ENCODE data around the gene RUNX1.

The RUNX1 gene

GRCh38 chr21:35021546-35021945, 27.6 kb downstream of the RUNX1 start (continued):
- no peak for TF ChIP-seq PATZ1 (CRISPR knock-in tag; IDR thresholded peaks at IDR 0.05; ENCODE audit: borderline replicate concordance)
- no peak for TF ChIP-seq ZNF8 (CRISPR knock-in tag; IDR thresholded peaks at IDR 0.05)
- TF ChIP-seq PPARA (CRISPR knock-in tag; IDR thresholded peaks at IDR 0.05; ENCODE audit: borderline replicate concordance), result no peak
- no peak for TF ChIP-seq GLIS3 (CRISPR knock-in tag; IDR thresholded peaks at IDR 0.05)
- no peak for TF ChIP-seq ZFP3 (CRISPR knock-in tag; IDR thresholded peaks at IDR 0.05)
- TF ChIP-seq ZNF565 (CRISPR knock-in tag; conservative IDR thresholded peaks at IDR 0.05; ENCODE audit: low read depth), result no peak
- no peak for TF ChIP-seq POU6F1 (CRISPR knock-in tag; IDR thresholded peaks at IDR 0.05; ENCODE audit: borderline replicate concordance, low read depth)
- no peak for TF ChIP-seq TCF4 (CRISPR knock-in tag; IDR thresholded peaks at IDR 0.05; ENCODE audit: borderline replicate concordance)
- TF ChIP-seq ZC3H10 (CRISPR knock-in tag; IDR thresholded peaks at IDR 0.05), result no peak
- TF ChIP-seq ESRRG (CRISPR knock-in tag; IDR thresholded peaks at IDR 0.05), result no peak
- TF ChIP-seq OSR1 (CRISPR knock-in tag; IDR thresholded peaks at IDR 0.05), result no peak

GRCh38 chr21:35020902-35021301, 28.2 kb downstream of the RUNX1 start:
- TF ChIP-seq GLIS3 (CRISPR knock-in tag; IDR thresholded peaks at IDR 0.05) (no peak), ZNF565 (CRISPR knock-in tag; conservative IDR thresholded peaks at IDR 0.05; ENCODE audit: low read depth) (no peak), OSR1 (CRISPR knock-in tag; IDR thresholded peaks at IDR 0.05) (no peak), TSHZ2 (CRISPR knock-in tag; IDR thresholded peaks at IDR 0.05) (no peak), ZFP30 (CRISPR knock-in tag; IDR thresholded peaks at IDR 0.05) (no peak), ESRRG (CRISPR knock-in tag; IDR thresholded peaks at IDR 0.05) (no peak), ARNTL (CRISPR knock-in tag; IDR thresholded peaks at IDR 0.05; ENCODE audit: borderline replicate concordance, low read depth) (no peak), ZNF8 (CRISPR knock-in tag; IDR thresholded peaks at IDR 0.05) (no peak)
- peak; percentile 35; the same call in 1 of the 3 replicates for ATAC-seq

GRCh38 chr21:35020436-35020835, 28.7 kb downstream of the RUNX1 start:
- no peak for ATAC-seq

GRCh38 chr21:35019631-35020032, 29.5 kb downstream of the RUNX1 start:
- ATAC-seq, result no peak
- TF ChIP-seq OSR1 (CRISPR knock-in tag; IDR thresholded peaks at IDR 0.05) (no peak), CREB5 (CRISPR knock-in tag; IDR thresholded peaks at IDR 0.05; ENCODE audit: low read depth) (no peak), TSHZ2 (CRISPR knock-in tag; IDR thresholded peaks at IDR 0.05) (no peak), ZNF8 (CRISPR knock-in tag; IDR thresholded peaks at IDR 0.05) (no peak), TCF4 (CRISPR knock-in tag; IDR thresholded peaks at IDR 0.05; ENCODE audit: borderline replicate concordance) (no peak), ZNF70 (CRISPR knock-in tag; IDR thresholded peaks at IDR 0.05) (no peak), ZFP3 (CRISPR knock-in tag; IDR thresholded peaks at IDR 0.05) (no peak), PATZ1 (CRISPR knock-in tag; IDR thresholded peaks at IDR 0.05; ENCODE audit: borderline replicate concordance) (no peak)

More at GRCh38 chr21:35020436-35020835, 28.7 kb downstream of the RUNX1 start:
- TF ChIP-seq ZFP30 (CRISPR knock-in tag; IDR thresholded peaks at IDR 0.05) (no peak), PPARA (CRISPR knock-in tag; IDR thresholded peaks at IDR 0.05; ENCODE audit: borderline replicate concordance) (no peak)

Measured in SK-N-SH treated with all-trans-retinoic acid at 6 μM for 48 hours (cell line).